AG10803 (cell line): ENCODE data around the gene MDM2.

Source experiments
- DNase-seq: peaks from one replicate; pipeline ENCODE4 v3.0.0; 2010; ENCODE audit warnings: low read depth
- H3K4me3 ChIP-seq: 2 replicates; pipeline ENCODE4 v1.5.1; 2011; ENCODE audit warnings: mild to moderate bottlenecking, low read length, control low read depth
- CTCF ChIP-seq: conservative IDR thresholded peaks from 2 replicates; pipeline ENCODE4 v1.5.1; 2011; ENCODE audit warnings: mild to moderate bottlenecking, low read length, control low read depth, inconsistent platforms

Gene MDM2

GRCh38 chr12:68882251-68882964 is 74.4 kb downstream of the MDM2 start:
- no peak overlapping the region for H3K4me3 ChIP-seq
- no peak for DNase-seq
- no peak for TF ChIP-seq CTCF

- TF ChIP-seq CTCF, result no peak
- DNase-seq, result no peak
- H3K4me3 ChIP-seq, result no peak overlapping the region
Observed at GRCh38 chr12:68883151-68883550, 75.2 kb downstream of the MDM2 start.

- no peak for DNase-seq
- no peak overlapping the region for H3K4me3 ChIP-seq
- TF ChIP-seq CTCF, result no peak
Observed at GRCh38 chr12:68884251-68884650, 76.3 kb downstream of the MDM2 start.

GRCh38 chr12:68885381-68885780 is 77.4 kb downstream of the MDM2 start:
- no peak overlapping the region for H3K4me3 ChIP-seq
- DNase-seq, result no peak
- no peak for TF ChIP-seq CTCF

- H3K4me3 ChIP-seq, result no peak overlapping the region
- no peak for DNase-seq
- no peak for TF ChIP-seq CTCF
Observed at GRCh38 chr12:68886636-68887572, 78.9 kb downstream of the MDM2 start.

- no peak for DNase-seq
- TF ChIP-seq CTCF, result no peak
- no peak overlapping the region for H3K4me3 ChIP-seq
Observed at GRCh38 chr12:68887641-68888040, 79.7 kb downstream of the MDM2 start.
